Activated T-cell treated with anti-CD3 and anti-CD28 coated beads for 24 hours (primary cell): ENCODE data around the gene ATG16L2.
"Not testable (repeated sequence)": the region's sequence is repeated elsewhere in the genome, so short reads cannot be mapped to it uniquely, and the experiment has no call there.

Experiments
- DNase-seq: peaks from one replicate; pipeline ENCODE4 v3.0.0-alpha.2; 2020; ENCODE audit warnings: low read depth

Gene ATG16L2

DNA sequence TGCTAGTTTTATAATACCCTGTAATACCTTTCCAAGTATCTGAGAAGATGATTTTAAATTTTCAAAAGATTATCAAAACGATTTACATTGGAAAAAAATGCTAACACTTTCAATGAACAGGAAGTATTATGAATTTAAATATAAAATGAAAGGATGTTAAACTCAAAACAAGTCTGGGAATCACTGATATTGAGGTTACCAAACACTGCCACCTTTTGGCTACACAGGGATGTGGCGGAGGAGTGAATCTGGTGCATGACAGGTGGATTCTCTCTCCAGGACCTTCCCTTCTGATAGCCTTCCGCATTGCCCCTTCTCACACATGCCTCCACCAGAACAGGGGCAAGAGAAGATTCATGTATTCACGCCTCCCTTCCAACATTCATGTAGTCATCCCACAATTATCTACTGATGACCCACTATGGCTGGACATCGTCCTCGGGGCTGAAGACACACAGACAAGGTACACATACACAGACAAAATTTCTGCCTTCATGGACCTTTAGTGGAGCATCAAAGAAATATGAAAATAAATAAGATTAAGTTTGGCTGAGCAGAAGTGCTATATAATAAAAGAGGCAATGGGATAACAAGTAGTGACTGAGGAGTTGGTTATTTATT is 34.7 kb downstream of the ATG16L2 start:
- DNase-seq = no peak

DNA sequence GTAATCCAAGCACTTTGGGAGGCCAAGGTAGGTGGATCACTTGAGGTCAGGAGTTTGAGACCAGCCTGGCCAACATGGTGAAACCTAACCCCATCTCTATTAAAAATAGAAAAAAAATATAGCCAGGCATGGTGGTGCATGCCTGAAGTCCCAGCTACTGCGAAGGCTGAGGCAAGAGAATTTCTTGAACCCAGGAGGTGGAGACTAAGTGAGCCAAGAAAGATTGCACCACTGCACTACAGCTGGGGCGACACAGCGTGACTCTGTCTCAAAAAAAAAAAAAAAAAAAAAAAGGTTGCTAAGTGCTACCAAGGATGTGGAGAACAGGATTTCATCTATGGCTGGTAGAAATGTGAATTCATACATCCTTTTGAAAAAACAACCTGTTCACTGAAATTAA is 36.6 kb downstream of the ATG16L2 start:
- no peak for DNase-seq

DNA sequence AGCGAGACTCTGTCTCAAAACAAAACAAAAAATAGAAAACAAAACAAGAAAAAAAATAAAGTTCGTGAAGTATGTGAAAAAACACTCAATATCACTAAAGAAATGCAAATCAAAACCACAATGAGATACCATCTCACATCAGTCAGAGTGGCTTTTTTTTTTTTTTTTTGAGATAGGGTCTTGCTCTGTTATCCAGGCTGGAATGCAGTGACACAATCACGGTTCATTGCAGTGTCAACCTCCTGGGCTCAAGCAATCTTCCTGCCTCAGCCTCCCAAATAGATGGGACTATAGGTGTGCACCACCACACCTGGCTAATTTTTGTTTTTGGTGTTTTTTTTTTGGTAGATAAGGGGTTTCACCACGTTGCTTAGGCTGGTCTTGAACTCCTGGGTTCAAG is 37.5 kb downstream of the ATG16L2 start:
- DNase-seq = no peak

DNA sequence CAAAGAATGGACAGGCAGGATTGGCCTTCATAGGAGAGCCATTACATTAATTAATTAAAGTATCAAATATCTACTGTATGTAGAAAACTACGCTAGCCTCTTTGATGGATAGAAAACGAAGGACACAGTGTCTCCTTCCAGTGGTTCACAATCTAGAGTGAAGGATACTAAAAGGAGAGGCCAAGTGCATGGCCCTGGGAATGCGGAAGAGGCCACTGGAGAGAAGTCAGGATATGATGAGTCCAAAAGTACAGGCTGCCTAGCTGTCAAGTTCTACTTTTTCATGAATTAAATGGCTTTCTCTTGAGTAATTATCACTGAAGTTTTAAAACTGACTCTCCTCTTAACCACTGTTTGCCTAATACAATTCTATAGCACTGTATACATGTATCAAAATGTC is 41.9 kb downstream of the ATG16L2 start:
- no peak for DNase-seq

DNA sequence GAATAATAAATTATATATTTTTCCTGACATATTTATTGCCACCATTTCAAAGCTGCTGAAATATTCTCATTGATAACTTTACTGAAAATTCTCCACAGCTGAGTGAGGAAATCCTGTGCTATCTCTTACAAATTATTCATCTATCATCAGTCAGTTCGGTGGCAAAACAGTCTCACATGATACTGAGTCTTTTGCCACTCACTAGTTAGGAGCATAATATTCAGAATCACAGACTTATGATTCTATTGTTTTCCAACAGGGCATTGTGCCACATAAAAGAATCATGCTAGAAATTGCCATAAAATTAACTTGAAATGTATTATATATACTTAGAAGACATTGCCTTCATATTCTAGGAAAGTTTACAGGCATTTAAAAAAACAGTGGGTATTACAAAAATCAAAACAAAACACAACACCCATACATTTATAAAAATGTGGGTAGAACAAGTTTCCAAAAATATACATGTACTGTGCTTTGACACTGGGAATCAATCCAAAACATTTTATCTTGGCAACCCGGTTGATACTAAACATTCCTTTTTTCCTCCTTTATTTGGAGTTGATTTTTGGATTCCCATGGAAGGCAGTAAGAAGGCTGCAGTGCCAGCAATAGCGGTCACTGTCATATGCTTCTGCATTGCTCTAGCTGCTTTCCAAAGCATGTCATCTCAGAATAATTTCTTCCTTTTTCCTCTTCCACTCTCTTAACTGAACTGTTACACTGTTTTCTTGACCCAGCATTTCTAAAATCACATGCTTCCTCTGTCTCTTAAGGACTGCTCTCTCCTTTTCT is 42.5 kb downstream of the ATG16L2 start:
- DNase-seq = no peak

DNA sequence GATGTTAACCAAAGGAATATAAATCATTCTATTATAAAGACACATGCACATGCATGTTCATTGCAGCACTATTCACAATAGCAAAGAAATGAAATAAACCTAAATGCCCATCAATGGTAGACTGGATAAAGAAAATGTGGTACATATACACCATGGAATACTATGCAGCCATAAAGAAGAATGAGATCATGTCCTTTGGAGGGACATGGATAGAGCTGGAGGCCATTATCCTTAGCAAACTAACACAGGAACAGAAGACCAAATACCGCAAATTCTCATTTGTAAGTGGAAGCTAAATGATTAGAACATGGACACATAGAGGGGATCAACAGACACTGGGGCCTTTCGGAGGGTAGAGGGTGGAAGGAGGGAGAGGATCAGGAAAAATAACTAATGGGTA is 44.1 kb downstream of the ATG16L2 start:
- DNase-seq = not testable (repeated sequence)

DNA sequence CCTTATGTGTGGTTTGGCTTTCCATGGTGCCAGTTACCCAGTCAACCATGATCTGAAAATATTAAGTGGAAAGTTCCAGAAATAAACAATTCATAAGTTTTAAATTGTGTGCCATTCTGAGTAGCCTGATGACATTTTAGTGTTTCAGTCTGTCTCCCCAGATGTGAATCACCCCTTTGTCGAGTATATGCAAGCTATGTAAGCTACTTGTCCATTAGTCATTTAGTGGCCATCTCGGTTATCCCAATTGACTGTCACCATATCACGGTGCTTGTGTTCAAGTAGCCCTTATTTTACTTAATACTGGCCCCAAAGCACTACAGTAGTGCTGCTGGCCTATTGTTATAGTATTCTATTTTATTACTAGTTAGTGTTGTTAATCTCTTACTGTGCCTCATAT is 44.9 kb downstream of the ATG16L2 start:
- no peak for DNase-seq

DNA sequence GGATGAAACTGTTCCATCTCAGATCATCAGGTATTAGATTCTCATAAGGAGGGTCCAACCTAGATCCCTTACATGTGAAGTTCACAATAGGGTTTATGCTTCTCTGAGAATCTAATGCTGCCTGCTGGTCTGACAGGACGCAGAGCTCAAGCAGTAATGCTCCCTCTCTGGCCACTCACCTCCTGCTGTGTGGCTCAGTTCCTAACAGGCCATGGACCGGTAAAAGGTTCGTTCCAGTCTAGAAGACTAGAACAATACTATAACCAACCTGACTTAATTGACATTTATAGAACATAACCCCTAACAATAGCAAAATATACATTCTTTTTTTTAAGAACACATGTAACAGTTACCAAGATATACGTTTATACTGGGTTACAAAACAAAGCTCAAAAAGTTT is 45.8 kb downstream of the ATG16L2 start:
- no peak for DNase-seq

DNA sequence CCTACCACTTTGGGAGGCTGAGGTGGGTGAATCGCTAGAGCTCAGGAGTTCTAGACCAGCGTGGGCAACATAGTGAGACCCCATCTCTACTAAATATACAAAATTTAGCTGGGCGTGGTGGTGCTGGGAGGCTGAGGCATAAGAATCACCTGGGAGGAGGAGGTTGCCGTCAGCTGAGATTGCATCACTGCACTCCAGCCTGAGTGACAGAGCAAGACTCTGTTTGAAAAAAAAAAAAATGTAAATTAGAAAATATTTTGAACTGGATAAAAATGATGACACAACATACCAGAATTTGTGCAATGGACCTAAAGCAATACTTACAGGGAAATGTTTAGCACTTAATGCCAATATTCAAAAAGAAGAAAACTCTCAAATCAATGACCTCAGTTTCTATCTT is 46.4 kb downstream of the ATG16L2 start:
- DNase-seq = no peak

DNA sequence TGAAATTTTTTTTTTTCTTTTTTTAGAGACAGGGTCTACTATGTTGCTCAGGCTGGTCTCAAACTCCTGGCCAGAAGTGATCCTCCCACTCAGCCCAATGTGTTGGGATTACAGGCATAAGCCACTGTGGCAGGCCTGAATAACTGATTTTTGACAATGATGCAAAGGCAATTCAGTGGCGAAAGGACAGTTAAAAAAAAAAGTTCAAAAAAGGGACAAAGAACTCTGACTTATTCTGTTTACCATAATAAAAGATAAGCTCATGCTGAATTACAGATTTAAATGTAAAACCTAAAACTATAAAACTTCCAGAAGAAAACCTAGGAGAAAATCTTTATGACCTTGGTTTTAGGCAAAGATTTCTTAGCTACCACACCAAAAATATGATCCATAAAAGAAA is 48.9 kb downstream of the ATG16L2 start:
- DNase-seq = no peak

DNA sequence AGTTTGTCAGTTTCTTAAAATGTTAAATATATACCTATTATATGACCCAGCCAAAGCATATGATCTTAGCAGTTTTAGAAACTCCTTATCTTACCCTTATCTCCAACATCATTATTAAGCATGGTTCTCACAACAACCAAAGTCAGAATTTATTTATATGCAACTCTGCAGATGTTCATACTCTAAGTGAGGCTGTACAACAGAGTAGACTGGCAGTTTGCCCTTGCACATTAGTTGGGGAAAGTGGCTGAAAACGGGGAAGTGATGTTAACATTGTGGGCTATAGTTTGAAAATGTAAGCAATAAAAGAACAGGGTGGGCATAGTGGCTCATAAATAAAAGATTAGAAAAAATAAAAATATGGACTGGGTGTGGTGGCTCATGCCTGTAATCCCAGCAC is 49.7 kb downstream of the ATG16L2 start:
- DNase-seq = no peak

DNA sequence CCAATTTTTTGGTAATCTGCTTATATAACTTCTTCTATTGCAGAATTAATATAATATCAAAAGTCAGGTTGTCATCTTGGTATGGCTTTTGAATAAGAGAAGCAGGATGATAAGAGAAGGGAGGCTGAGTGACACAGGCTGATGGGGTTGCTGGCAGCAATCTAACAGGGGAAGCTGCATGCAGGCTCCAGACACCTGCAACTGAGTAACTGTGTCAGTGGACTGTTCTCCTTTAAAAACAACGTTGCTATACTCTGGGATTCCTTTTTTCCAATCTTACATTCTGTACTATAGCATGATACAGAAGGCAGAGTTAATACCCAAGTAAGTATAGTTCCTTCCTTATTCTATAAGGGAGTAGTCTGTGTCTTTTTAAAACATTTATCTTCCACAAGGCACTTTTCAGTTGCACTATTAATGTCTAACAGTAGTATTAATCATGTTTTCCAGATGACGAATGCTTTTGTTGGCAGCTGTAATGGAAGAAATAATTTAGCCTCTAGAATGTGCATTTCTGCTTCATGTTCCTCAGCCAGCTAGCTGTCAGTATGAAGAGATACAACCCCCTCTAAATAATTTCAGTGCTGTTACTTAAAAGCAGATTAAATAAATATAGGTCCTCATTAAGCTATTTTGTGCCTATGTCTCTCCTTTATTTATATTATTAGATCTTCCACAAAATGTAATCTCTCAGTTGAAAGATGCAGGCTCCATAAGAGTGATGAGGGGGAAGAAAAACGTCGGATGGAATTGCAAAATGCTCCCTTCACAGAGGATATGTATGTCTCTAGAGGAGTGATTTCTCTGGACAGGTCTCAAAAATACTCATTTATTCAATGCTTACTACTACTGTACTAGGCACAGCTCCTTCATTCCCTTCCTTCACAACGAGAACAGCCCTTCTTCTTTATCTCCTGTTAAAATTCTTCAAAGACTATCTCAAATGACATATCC is 50.8 kb downstream of the ATG16L2 start:
- no peak for DNase-seq

DNA sequence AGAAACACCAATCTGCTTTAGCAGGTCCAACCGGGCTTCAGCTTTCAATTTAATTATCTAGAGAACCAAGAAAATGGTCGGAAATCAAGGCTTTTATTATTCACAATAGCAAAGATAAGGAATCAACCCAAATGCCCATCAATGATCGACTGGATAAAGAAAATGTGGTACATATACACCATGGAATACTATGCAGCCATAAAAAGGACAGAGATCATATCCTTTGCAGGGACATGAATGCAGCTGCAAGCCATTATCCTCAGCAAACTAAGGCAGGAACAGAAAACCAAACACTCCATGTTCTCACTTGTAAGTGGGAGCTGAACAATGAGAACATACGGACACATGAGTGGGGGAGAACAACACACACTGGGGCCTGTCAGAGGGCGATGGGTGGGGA is 53.8 kb downstream of the ATG16L2 start:
- no peak for DNase-seq

DNA sequence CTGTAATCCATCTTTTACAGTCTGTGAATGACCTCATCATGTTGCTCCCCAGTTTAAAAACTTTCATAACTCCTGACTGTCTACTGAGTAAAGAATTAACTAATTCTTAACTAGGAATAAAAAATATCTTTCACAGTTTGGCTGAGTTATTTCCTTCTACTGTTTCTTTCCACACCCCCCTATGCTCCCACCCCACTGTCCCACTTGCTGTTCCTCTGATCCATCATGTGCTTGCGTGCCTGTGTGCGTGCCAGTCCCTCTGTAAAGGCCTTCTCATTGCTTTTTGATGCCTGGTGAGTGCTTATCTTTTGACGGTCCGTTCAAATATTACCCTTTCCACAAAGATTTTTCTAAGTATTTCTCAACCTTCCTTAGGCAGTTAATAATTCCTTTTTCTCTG is 55.6 kb downstream of the ATG16L2 start:
- DNase-seq = no peak

DNA sequence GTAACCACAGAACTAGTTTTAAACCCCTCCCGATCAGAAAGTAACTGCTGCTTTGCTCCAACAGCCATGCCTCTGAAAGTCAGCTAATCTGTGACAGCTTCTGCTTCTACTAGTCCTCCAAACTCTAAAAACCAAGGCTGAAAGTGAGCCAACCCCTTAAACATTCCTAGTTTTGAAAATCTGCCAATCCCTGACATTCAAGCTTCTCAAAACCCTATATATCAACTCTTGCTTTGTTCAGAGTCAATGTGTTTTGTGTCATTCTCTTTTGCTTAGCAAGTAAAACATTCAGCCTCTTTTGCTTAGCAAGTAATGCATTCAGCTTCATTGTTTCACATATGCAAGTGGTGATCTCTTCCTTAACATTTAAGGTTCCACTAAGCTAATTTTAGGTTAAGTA is 56.9 kb downstream of the ATG16L2 start:
- DNase-seq = no peak

DNA sequence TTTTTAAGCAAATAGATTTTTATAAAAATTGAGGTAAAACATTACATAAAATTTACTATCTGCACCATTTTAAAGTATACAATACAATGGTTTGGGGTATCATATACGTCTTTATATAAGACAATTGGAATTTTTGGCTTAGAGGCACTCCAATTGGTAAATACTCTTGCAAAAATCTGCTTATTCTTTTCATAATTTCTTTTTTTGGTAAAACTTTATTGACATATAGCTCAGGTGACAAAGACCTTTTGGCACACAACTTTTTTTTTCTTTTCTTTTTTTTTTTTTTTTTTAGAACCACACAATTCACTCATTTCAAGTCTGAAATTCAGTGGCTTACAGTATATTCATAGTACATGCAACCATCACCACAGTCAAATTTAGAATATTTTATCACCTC is 57.8 kb downstream of the ATG16L2 start:
- DNase-seq = no peak

DNA sequence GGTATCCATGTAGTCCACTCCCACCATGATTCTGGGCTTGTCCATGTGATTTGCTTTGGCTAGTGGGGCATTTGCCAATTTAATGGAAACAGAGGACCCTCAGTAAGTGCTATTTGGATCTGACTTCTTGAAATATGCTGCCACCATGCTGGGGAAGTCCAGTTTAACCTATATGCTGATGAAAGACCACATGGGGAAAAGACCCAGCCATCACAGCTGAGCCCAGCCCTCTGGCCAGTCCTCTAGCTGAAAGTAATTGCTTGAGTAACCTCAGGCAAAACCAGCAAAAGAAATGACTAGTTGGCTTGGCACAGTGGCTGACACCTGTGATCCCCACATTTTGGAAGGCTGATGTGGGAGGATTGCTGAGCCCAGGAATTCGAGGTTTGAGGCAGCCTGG is 61.5 kb downstream of the ATG16L2 start:
- no peak for DNase-seq

DNA sequence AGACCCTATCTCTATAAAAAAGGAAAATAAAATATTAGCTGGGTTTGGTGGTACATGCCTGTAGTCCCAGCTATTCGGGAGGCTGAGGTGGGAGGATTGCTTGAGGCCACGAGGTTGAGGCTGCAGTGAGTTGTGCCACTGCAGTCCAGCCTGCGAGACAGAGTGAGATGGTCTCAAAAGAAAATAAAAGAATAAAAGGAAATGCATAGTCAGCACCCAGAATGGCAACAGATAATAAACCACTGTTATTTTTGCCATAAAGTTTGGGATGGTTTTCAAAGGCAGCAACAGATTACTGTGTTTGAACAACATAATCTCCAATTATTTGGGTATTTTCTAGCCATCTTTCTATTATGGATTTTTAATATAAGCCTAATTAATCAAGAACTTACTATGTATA is 61.9 kb downstream of the ATG16L2 start:
- no peak for DNase-seq
